H7 (cell line): ENCODE data around the gene CELF2. TPM values are rescaled to one million over a fixed set of nuclear protein-coding genes. Genes with fewer than 3 reads are reported as not detected.

Source experiments
- DNase-seq: peaks from one replicate; pipeline ENCODE4 v3.0.0; 2012
- H3K27me3 ChIP-seq: 2 replicates; pipeline ENCODE4 v1.6.0; 2011; ENCODE audit warnings: mild to moderate bottlenecking, low read length; ENCODE audit not compliant: control insufficient read depth, insufficient read depth
- H3K36me3 ChIP-seq: replicated peaks from 2 replicates; pipeline ENCODE4 v1.5.1; 2011; ENCODE audit warnings: low read length; ENCODE audit not compliant: control insufficient read depth, insufficient read depth
- H3K4me3 ChIP-seq: 2 replicates; pipeline ENCODE4 v1.5.1; 2011; ENCODE audit warnings: low read depth, mild to moderate bottlenecking, control low read depth, low read length, moderate library complexity; ENCODE audit not compliant: insufficient read depth
- total RNA-seq: library from RNA; depleted of rRNA; stranded (reverse); fragments of >200 nt; shearing (Covaris generic); gene quantifications from 2 replicates; pipeline ENCODE4 v1.2.3, GENCODE V29; 2014

CELF2 gene
- total RNA-seq, 1 experiment from 2014 or later, result 8.5 TPM

GRCh38 chr10:11219431-11219830, 201.8 kb downstream of the CELF2 start:
- no peak for DNase-seq
- no peak overlapping the region for H3K4me3 ChIP-seq
- no peaks in the 10 kb centered on the region for H3K36me3 ChIP-seq
- no peaks in the 10 kb centered on the region for H3K27me3 ChIP-seq

- no peak for DNase-seq
- H3K36me3 ChIP-seq, result no peaks in the 10 kb centered on the region
- no peaks in the 10 kb centered on the region for H3K27me3 ChIP-seq
- H3K4me3 ChIP-seq, result no peak overlapping the region
Measured at GRCh38 chr10:11223081-11223480, 205.4 kb downstream of the CELF2 start.

- Histone ChIP-seq H3K4me3 (no peak overlapping the region), H3K27me3 (no peaks in the 10 kb centered on the region), H3K36me3 (no peaks in the 10 kb centered on the region)
- DNase-seq, result no peak
Measured at GRCh38 chr10:11223507-11224140, 206.0 kb downstream of the CELF2 start.

GRCh38 chr10:11224321-11224720, 206.6 kb downstream of the CELF2 start:
- no peak for DNase-seq
- no peaks in the 10 kb centered on the region for H3K27me3 ChIP-seq
- H3K36me3 ChIP-seq, result no peaks in the 10 kb centered on the region
- H3K4me3 ChIP-seq, result no peak overlapping the region

GRCh38 chr10:11224792-11225416, 207.2 kb downstream of the CELF2 start:
- Histone ChIP-seq H3K27me3 (no peaks in the 10 kb centered on the region), H3K36me3 (no peaks in the 10 kb centered on the region), H3K4me3 (no peak overlapping the region)
- no peak for DNase-seq

GRCh38 chr10:11225935-11226334, 208.3 kb downstream of the CELF2 start:
- Histone ChIP-seq H3K27me3 (no peaks in the 10 kb centered on the region), H3K4me3 (no peak overlapping the region), H3K36me3 (no peaks in the 10 kb centered on the region)
- DNase-seq, result no peak

- Histone ChIP-seq H3K36me3 (no peaks in the 10 kb centered on the region), H3K4me3 (no peak overlapping the region), H3K27me3 (no peaks in the 10 kb centered on the region)
- DNase-seq, result no peak
Measured at GRCh38 chr10:11227103-11227502, 209.4 kb downstream of the CELF2 start.

GRCh38 chr10:11229893-11230292, 212.2 kb downstream of the CELF2 start:
- no peak overlapping the region for H3K4me3 ChIP-seq
- H3K36me3 ChIP-seq, result no peaks in the 10 kb centered on the region
- no peak for DNase-seq
- H3K27me3 ChIP-seq, result no peaks in the 10 kb centered on the region

- DNase-seq, result no peak
- Histone ChIP-seq H3K27me3 (no peaks in the 10 kb centered on the region), H3K36me3 (no peaks in the 10 kb centered on the region), H3K4me3 (no peak overlapping the region)
Measured at GRCh38 chr10:11230498-11231167, 213.0 kb downstream of the CELF2 start.

GRCh38 chr10:11231285-11231684, 213.6 kb downstream of the CELF2 start:
- Histone ChIP-seq H3K27me3 (no peaks in the 10 kb centered on the region), H3K4me3 (no peak overlapping the region), H3K36me3 (no peaks in the 10 kb centered on the region)
- DNase-seq, result no peak

- Histone ChIP-seq H3K4me3 (no peak overlapping the region), H3K36me3 (no peaks in the 10 kb centered on the region), H3K27me3 (no peaks in the 10 kb centered on the region)
- DNase-seq, result no peak
Measured at GRCh38 chr10:11232222-11232961, 214.7 kb downstream of the CELF2 start.

- no peak overlapping the region for H3K4me3 ChIP-seq
- H3K27me3 ChIP-seq, result no peaks in the 10 kb centered on the region
- DNase-seq, result no peak
- no peaks in the 10 kb centered on the region for H3K36me3 ChIP-seq
Measured at GRCh38 chr10:11234857-11235531, 217.3 kb downstream of the CELF2 start.

- DNase-seq, result no peak
- Histone ChIP-seq H3K4me3 (no peak overlapping the region), H3K27me3 (no peaks in the 10 kb centered on the region), H3K36me3 (no peaks in the 10 kb centered on the region)
Measured at GRCh38 chr10:11235771-11236170, 218.1 kb downstream of the CELF2 start.

- Histone ChIP-seq H3K27me3 (no peaks in the 10 kb centered on the region), H3K4me3 (no peak overlapping the region), H3K36me3 (no peaks in the 10 kb centered on the region)
- DNase-seq, result no peak
Measured at GRCh38 chr10:11236234-11236633, 218.6 kb downstream of the CELF2 start.
